Activated naive CD4-positive, alpha-beta T cell treated with anti-CD3 and anti-CD28 coated beads, Interleukin-2, amount 50 U/mL, for 16 hours (primary cell): ENCODE data around the gene SERTM1.

Experiments
- DNase-seq: peaks from one replicate; pipeline ENCODE4 v3.0.0-alpha.2; 2020

The SERTM1 gene

GRCh38 chr13:36673838-36674326 is at the start of gene SERTM1:
SERTM1 (plus strand) TSS chr13:36674020; CDS start chr13:36695079, 21,059 bp downstream.
- DNase-seq, result no peak

DNA sequence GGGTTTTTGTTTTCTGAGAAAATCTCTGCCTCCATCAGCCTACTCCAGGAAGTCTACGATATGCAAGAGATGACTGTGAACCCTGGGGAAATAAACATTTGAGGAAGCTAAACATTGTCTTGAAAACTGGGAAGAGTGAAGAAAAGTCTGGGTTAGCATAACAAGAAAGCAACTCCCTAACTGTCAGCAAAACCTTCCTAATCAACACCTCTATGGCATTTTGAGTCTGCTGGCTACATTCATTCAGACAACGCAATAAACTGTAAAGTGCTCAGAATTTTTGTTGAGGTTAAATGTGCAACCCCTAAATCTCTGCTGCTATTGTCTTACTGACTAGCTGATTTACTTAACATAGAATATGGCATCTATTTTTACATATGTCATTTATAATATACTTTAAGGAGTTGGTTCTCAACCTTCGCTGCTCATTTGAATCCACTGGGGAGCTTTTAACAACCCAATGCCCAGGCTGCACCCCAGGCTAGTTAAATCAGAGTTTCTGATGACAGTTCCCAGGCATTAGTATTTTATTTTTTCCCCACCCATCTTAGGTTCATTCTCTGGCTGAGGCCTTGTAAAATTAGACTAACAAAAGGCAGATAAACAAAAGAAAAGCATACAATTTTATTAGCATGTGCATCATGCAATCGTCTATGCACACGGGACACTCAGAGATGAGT is 45.3 kb upstream of the SERTM1 start:
- DNase-seq, result no peak

DNA sequence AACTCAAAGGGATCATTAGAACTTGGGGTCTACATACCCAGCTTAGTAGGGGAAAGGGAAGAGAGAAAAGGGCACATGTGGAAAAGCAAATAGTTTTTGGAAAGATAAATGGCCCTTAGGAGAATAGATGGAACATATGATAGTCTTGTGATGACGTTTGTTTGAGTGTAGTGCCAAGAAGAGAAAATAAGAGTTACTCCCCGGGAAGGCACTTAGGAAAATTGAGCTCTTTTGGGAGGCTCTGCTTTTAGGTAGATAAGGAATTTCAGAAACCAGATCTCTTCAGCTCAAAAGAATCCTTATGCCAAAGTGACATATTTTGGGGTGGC is 44.8 kb upstream of the SERTM1 start:
- no peak for DNase-seq

DNA sequence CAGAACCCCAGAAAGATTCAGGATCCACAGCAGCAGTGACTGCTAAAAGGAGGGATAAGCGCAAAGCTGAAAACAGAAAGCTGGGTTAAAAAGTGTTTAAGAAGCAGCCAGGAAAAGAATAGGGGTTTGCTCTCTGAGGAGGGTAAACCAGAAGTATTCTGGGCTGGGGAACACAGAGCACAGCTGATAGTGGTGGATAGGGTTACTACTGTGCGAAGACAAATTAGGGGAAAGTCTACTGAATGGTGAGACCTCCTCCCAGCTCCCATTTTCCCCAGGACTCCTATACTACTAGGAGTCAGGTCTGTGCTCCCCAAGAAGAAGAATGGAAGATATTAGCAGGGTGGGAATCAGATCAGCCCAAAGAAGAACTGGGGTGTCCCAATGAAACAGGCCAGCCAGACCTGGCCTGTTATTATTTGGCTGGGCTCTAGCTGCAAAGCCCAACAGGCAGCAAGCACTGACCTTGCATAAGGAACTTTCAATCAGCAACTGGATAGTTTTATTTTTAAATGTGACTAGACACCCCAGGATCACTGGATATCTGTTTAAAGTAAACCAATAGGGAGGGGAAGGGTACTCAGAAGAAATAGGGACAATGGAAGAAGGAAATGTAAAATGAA is 43.5 kb upstream of the SERTM1 start:
- no peak for DNase-seq

DNA sequence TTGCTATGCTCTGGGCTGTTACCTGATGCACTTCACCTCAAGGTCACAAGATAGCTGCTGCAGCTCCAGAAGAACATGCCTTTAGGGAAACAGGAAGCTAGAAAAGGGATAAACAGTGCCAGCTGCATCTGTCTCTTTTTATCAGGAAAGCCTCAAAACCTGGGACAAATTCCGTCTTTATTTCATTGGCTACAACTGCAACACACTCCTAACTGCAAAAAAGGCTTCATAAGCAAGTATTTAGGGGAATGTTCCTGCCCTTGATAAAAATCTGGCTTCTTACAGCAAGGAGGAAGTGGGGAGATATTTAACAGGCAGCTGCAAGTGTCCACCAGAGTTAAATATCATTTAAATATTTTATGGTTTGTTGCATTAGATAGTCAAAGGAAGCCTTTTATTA is 34.2 kb upstream of the SERTM1 start:
- no peak for DNase-seq

DNA sequence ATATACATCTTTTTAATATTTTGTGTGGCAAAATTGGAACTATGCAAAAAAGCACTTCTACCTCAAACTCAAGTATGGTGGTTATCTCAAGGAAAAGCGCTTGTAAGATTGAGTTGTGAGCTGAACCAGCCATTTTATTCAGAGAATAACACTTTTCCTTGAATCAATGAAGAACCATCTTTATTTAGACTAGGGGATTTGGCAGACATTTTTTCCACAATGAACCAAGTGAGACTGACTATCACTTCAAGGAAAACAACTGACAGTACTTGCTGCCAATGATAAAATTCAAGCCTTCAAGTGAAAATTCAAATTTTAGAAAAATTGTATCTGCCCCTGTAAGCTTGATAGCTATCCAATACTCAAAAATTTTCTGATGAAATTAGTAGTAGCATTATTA is 23.2 kb upstream of the SERTM1 start:
- DNase-seq, result no peak

DNA sequence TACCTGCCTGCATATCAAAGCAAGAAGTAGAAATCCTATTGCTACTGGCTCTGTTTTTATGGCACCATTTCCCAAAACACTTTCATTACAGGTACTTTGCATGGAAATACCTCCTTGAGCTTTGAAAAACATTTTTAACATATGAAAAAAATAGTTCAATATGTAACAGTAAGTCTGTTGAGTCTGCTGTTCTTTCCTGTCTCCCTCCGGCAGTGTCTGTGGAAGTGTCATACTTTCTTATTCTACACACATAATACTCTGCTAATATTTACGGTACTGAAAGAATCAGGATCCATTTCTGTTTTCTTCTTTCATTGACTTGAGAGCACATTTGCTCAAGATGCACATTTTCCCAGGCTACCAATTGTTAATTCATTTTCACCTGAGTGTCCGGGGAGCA is 8.2 kb upstream of the SERTM1 start:
- DNase-seq, result no peak

- DNase-seq, result no peak
Measured at GRCh38 chr13:36666477-36667229, 7.2 kb upstream of the SERTM1 start.

DNA sequence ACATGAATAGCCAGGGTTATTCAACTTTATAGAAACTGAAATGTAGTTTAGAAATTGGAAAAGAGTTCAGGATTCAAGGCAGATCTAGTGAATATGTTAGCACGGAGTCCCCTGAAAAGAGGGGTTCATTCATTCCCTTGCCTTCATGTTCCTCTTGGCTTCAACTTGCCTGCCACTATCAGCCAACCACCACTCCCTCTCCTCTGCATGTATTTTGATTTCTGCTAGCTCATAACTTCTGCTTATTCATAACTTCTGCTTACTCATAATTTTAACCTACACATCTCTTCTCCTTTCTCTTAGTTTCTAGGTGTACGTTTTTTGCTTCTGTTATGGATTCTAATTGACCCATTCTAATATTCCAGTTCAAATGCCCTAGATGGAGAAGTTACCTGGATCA is 5.5 kb upstream of the SERTM1 start:
- no peak for DNase-seq

DNA sequence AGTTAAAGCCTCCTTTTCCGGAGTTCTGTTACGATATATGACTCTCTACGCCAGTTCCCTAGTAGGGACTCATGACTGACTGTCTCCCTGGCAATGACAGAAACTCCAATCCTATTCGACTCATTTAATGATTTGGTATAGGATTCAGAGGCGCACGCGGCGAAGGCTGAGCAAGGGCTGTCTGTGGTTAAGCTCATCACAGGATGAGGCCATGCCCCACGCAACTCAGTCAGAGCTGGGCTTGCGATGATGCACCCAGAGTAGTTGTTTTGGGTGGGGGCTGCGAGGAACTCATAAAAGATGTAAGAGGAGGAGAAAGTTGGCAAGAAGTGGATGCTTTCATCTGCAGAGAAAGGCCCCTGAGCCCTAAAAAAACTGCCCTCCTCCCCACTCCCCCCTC is 468 bp upstream of the SERTM1 start:
- no peak for DNase-seq

- no peak for DNase-seq
Measured at GRCh38 chr13:36674337-36675212, 755 bp downstream of the SERTM1 start.

GRCh38 chr13:36675213-36675536 is 1.4 kb downstream of the SERTM1 start:
- DNase-seq, result no peak

- DNase-seq, result no peak
Measured at GRCh38 chr13:36680913-36681312, 7.1 kb downstream of the SERTM1 start.

GRCh38 chr13:36681894-36682624 is 8.2 kb downstream of the SERTM1 start:
- no peak for DNase-seq

- no peak for DNase-seq
Measured at GRCh38 chr13:36683701-36684100, 9.9 kb downstream of the SERTM1 start.

GRCh38 chr13:36685927-36686326 is 12.1 kb downstream of the SERTM1 start:
- DNase-seq, result no peak

- no peak for DNase-seq
Measured at GRCh38 chr13:36696410-36697010, 22.7 kb downstream of the SERTM1 start.

- no peak for DNase-seq
Measured at GRCh38 chr13:36700170-36700569, 26.4 kb downstream of the SERTM1 start.

GRCh38 chr13:36706755-36707154 is 32.9 kb downstream of the SERTM1 start:
- no peak for DNase-seq

DNA sequence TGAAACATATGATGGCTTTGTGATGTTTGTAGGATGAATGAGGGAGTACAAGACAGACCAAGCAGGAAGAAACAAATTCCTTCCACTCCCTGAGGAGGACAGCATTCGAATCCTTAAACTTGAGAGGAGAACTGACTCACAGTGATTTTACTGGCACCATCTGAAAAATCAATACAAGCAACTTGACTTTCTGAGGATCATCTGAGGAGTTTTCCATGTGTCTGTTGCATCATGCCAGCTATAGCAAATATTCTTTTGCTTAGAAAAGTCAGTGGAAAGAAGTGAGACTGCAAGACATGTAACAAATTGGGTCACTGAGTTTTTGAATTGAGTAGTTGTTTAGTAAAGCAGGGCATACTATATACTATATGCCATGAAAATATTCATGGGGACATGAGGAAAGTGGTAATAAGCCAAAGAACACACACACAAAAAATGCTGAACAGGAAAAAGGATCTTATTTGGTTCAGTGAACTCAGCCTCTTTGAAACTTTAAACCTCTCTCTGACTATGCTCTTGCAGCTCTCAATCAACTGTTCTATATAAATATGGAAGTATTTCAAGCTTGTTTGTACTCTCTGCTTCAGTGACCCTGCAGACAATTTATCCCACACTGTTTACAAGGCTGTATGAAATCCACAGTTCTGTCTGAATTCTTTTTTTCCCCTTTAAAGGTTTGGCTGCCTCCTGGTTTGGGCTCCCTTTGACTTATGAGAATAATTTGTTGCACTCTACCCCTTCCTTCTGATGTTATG is 35.5 kb downstream of the SERTM1 start:
- DNase-seq, result no peak

DNA sequence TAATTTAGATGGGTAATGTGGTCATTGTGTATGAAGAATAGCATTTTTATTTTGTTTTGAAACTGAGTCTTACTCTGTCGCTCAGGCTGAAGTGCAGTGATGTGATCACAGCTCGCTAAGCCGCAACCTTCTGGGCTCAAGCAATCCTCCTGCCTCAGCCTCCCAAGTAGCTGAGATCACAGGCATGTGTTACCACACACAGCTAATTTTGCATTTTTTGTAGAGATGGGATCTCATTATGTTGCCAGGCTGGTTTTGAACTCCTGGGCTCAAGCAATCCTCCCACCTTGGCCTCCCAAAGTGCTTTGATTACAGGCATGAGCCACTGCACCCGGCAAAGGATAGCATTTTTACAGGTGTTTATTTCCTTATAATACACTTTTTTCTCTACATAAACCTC is 36.6 kb downstream of the SERTM1 start:
- no peak for DNase-seq
